ENCODE data around the gene VAPA. TPM values are rescaled to one million over a fixed set of nuclear protein-coding genes. Genes with fewer than 3 reads are reported as not detected.
A peak's percentile ranks its signal among the peaks of the same experiment; 100 is the strongest.

VAPA gene
- total RNA-seq, 1 donor from 2014 or later = 210 TPM

- no peak for DNase-seq (ENCODE audit: extremely low spot score in 2 of 2)
- Histone ChIP-seq H3K9me3 (peaks cover 5% of the 10 kb centered on the region), H3K36me3 (no peaks in the 10 kb centered on the region), H3K4me1 (peaks cover 10% of the 10 kb centered on the region), H3K27ac (no peak overlapping the region), H3K27me3 (no peaks in the 10 kb centered on the region), H3K4me3 (no peak overlapping the region)
- TF ChIP-seq POLR2A (IDR thresholded peaks at IDR 0.05) (no peak), CTCF (IDR thresholded peaks at IDR 0.05) (no peak), POLR2AphosphoS5 (IDR thresholded peaks at IDR 0.05; ENCODE audit: insufficient read depth in 1 of 2, low read depth in 1 of 2) (no peak)
- intact Hi-C loops (cut with DNase I) = loop anchor here (5.0 kb wide), 1 partner anchor 544 kb away; no protein-coding TSS in a partner anchor
Measured at GRCh38 chr18:9973470-9973869, 59.7 kb downstream of the VAPA start.

DNA sequence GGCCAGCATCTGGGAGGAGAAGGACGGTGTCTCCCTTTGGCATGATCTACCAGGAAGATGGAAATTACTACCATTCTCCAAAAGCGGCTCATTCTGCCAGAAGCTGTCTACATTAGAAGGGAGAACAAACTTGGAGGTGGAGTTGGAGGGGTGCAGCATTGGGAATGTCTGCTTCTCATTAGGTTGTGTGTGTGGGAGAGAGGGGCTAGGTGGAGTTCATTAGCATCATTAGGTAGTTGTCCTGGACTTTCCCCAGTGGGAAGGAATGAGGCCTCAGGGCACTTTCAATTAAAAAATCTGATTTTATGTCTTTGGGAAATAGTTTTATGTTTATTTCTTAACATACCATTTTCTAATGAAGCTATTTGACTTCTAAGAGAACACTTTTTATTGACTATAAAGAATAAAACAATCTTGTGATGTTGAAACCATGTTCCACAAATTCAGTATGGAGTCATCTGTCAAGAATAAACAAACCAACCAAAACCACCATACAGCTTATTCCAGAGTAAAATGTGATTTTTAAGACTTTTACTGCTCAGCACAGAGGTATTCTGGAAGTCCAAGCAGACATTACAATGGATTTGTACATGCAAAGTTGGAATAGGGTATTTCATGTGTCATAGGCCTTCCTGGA, 60.6 kb downstream of the VAPA start:
- TF ChIP-seq POLR2A (IDR thresholded peaks at IDR 0.05) (no peak), CTCF (IDR thresholded peaks at IDR 0.05) (no peak), POLR2AphosphoS5 (IDR thresholded peaks at IDR 0.05; ENCODE audit: insufficient read depth in 1 of 2, low read depth in 1 of 2) (peak; percentile 14 to 69)
- Histone ChIP-seq H3K27ac (peak overlapping the region; percentile 34), H3K4me1 (peaks cover 10% of the 10 kb centered on the region), H3K27me3 (no peaks in the 10 kb centered on the region), H3K4me3 (no peak overlapping the region), H3K36me3 (no peaks in the 10 kb centered on the region), H3K9me3 (peaks cover 5% of the 10 kb centered on the region)
- no peak for DNase-seq (ENCODE audit: extremely low spot score in 2 of 2)
- intact Hi-C loops (cut with DNase I) = loop anchor here (5.0 kb wide), 1 partner anchor 543 kb away; no protein-coding TSS in a partner anchor

DNA sequence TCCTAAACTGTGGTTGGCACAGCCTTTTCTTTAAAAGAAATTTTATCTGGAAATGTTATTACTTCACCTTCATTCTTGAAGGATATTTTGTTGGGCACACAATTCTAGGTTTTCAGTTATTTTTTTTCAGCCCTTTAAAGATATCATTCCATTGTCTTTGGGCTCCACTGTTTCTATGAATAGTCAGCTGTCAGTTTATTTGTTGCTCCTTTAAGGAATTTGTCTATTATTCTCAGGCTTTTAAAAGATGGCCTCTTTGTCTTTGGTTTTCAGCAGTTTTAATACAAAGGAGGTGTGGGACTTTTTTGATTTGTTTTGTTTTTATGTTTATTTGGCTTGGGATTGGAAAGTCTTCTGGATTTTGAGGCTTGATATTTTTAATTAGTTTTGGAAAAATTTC, 61.8 kb downstream of the VAPA start:
- peaks cover 5% of the 10 kb centered on the region for H3K9me3 ChIP-seq
- peaks cover 10% of the 10 kb centered on the region for H3K4me1 ChIP-seq
- no peaks in the 10 kb centered on the region for H3K27me3 ChIP-seq
- H3K27ac ChIP-seq = peak overlapping the region; percentile 34
- DNase-seq (ENCODE audit: extremely low spot score in 2 of 2) = no peak
- no peak overlapping the region for H3K4me3 ChIP-seq
- intact Hi-C loops (cut with DNase I) = no loop called here
- no peaks in the 10 kb centered on the region for H3K36me3 ChIP-seq
- no peak for TF ChIP-seq CTCF (IDR thresholded peaks at IDR 0.05)
- TF ChIP-seq POLR2AphosphoS5 (IDR thresholded peaks at IDR 0.05; ENCODE audit: insufficient read depth in 1 of 2, low read depth in 1 of 2) = no peak
- no peak for TF ChIP-seq POLR2A (IDR thresholded peaks at IDR 0.05)

GRCh38 chr18:9982711-9983110, 68.9 kb downstream of the VAPA start:
- TF ChIP-seq POLR2A (IDR thresholded peaks at IDR 0.05) = no peak
- TF ChIP-seq CTCF (IDR thresholded peaks at IDR 0.05) = no peak
- no peak for TF ChIP-seq POLR2AphosphoS5 (IDR thresholded peaks at IDR 0.05; ENCODE audit: insufficient read depth in 1 of 2, low read depth in 1 of 2)
- H3K36me3 ChIP-seq = no peaks in the 10 kb centered on the region
- H3K4me3 ChIP-seq = no peak overlapping the region
- no peaks in the 10 kb centered on the region for H3K9me3 ChIP-seq
- intact Hi-C loops (cut with DNase I) = no loop called here
- no peaks in the 10 kb centered on the region for H3K4me1 ChIP-seq
- no peak for DNase-seq (ENCODE audit: extremely low spot score in 2 of 2)
- no peak overlapping the region for H3K27ac ChIP-seq
- H3K27me3 ChIP-seq = no peaks in the 10 kb centered on the region

DNA sequence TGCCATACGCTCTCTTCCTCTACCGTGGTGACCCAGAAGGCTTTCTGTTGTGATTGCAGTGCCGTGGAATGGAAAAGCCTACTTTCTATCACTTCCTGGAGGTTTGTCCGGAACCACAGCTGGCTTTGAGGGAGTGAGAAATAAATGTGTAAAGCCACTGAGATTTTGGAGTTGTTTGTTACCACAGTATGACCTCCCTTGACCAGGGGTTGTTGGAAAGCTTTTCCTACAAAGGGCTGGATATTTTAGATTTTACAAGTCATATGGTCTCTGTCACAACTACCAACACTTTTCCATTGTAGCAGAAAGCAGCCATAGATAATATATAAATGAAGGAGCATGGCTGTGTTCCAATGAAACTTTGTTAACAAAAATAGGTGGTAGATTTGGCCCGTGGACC, 70.3 kb downstream of the VAPA start:
- H3K4me1 ChIP-seq = no peaks in the 10 kb centered on the region
- H3K27me3 ChIP-seq = no peaks in the 10 kb centered on the region
- DNase-seq (ENCODE audit: extremely low spot score in 2 of 2) = no peak
- H3K4me3 ChIP-seq = no peak overlapping the region
- intact Hi-C loops (cut with DNase I) = no loop called here
- no peak overlapping the region for H3K27ac ChIP-seq
- no peaks in the 10 kb centered on the region for H3K36me3 ChIP-seq
- H3K9me3 ChIP-seq = no peaks in the 10 kb centered on the region
- no peak for TF ChIP-seq CTCF (IDR thresholded peaks at IDR 0.05)
- TF ChIP-seq POLR2A (IDR thresholded peaks at IDR 0.05) = no peak
- TF ChIP-seq POLR2AphosphoS5 (IDR thresholded peaks at IDR 0.05; ENCODE audit: insufficient read depth in 1 of 2, low read depth in 1 of 2) = no peak

Measured in vagina (tissue), 2 donors.